ENCODE measurements around the gene BTNL3.

The BTNL3 gene

DNA sequence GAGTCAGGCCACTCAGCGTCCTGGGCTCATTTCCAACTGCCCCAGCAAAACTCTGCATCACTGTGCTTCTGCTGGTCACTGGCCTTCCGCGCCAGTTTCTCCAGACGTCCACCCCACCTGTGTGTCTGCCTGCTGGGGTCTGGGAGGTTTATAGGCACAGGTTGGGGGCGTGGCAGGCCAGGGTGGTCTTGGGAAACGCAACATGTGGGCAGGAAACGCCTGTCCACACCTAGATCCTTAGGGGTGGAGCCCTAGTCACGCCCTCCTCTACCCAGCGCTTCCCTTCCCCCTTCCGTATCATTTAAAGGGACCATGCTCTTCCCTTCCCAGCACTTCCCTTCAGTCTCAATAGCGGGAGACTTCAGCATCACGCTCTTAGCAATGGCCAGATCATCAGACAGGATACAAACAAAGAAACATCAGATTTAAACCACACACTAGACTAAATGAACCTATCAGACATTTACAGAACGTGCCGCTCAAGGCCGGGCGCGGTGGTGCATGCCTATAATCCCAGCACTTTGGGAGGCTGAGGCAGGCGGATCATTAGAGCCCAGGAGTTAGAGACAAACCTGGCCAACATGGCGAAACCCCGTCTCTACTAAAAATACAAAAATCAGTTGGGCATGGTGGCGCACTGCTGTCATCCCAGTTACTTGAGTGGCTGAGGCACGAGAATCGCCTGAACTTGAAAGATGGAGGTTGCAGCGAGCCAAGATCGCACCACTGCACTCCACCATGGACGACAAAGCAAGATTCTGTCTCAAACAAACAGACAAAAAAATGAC lies 39.6 kb downstream of the BTNL3 start:
- H3K9ac ChIP-seq (ENCODE audit: low read depth, low read length, poor library complexity) = no peak overlapping the region
- no peak overlapping the region for H3K27ac ChIP-seq (replicated peaks; ENCODE audit: low read length)
- H3K79me1 ChIP-seq (ENCODE audit: low read depth, low read length) = no peaks in the 10 kb centered on the region
- H3K4ac ChIP-seq (ENCODE audit: low read length) = no peak overlapping the region
- H3K23ac ChIP-seq (ENCODE audit: low read depth, low read length, poor library complexity) = peak overlapping the region; percentile 47
- peaks cover 0 to 9% (median 2%) of the 10 kb centered on the region in 3 experiments for H3K27me3 ChIP-seq (ENCODE audit: control insufficient read depth in 3 of 3, insufficient read depth in 3 of 3, low read depth in 1 of 3, low read length in 3 of 3)
- H2BK120ac ChIP-seq (ENCODE audit: low read depth, low read length) = no peak overlapping the region
- no peak overlapping the region for H4K8ac ChIP-seq (ENCODE audit: low read depth, low read length)
- H3K9me3 ChIP-seq (replicated peaks in 1 of 2; ENCODE audit: control insufficient read depth in 2 of 2, insufficient read depth in 1 of 2, low read depth in 1 of 2, low read length in 2 of 2) = peaks cover 0 to 2% of the 10 kb centered on the region in 2 donors
- H2BK15ac ChIP-seq (ENCODE audit: low read length) = no peak overlapping the region
- DNase-seq (ENCODE audit: low spot score) = no peak
- no peak overlapping the region for H2BK5ac ChIP-seq (ENCODE audit: low read length)
- peak overlapping the region in 1 of 2 donors; percentile 50 for H3K4me3 ChIP-seq (ENCODE audit: low read length in 2 of 2)
- H2AFZ ChIP-seq (ENCODE audit: low read length) = peak overlapping the region; percentile 41
- WGBS, 2 donors (ENCODE audit: extremely low coverage in 2 of 2, insufficient read length in 2 of 2, insufficient replicate concordance in 1 of 2) = no CpG with 5 or more reads among the region's 26 CpGs
- no peaks in the 10 kb centered on the region for H3K4me1 ChIP-seq (ENCODE audit: control insufficient read depth in 2 of 2, insufficient read depth in 1 of 2, low read depth in 1 of 2, low read length in 2 of 2)
- no peaks in the 10 kb centered on the region for H3K36me3 ChIP-seq (replicated peaks in 1 of 2; ENCODE audit: control insufficient read depth in 2 of 2, insufficient read depth in 2 of 2, low read length in 2 of 2)
- H3K14ac ChIP-seq (ENCODE audit: low read length) = no peak overlapping the region
- no peak overlapping the region for H4K91ac ChIP-seq (ENCODE audit: low read depth, low read length, poor library complexity)
- no peak overlapping the region for H2BK12ac ChIP-seq (ENCODE audit: low read length)
- H3K18ac ChIP-seq (ENCODE audit: low read length) = no peak overlapping the region
- no peak overlapping the region for H2AK5ac ChIP-seq (ENCODE audit: low read depth, low read length)
- peak overlapping the region; percentile 36 for H3K4me2 ChIP-seq (ENCODE audit: insufficient read depth, low read length, poor library complexity, severe bottlenecking)

- no peak overlapping the region for H3K14ac ChIP-seq (ENCODE audit: low read length)
- H3K4ac ChIP-seq (ENCODE audit: low read length) = no peak overlapping the region
- no peak overlapping the region for H2AFZ ChIP-seq (ENCODE audit: low read length)
- no peak overlapping the region for H3K4me2 ChIP-seq (ENCODE audit: insufficient read depth, low read length, poor library complexity, severe bottlenecking)
- H4K91ac ChIP-seq (ENCODE audit: low read depth, low read length, poor library complexity) = no peak overlapping the region
- peaks cover 2% of the 10 kb centered on the region for H3K79me1 ChIP-seq (ENCODE audit: low read depth, low read length)
- no peak overlapping the region for H2BK120ac ChIP-seq (ENCODE audit: low read depth, low read length)
- no peak overlapping the region for H2AK5ac ChIP-seq (ENCODE audit: low read depth, low read length)
- H3K18ac ChIP-seq (ENCODE audit: low read length) = no peak overlapping the region
- no CpG with 5 or more reads among the region's 3 CpGs for WGBS, 2 donors (ENCODE audit: extremely low coverage in 2 of 2, insufficient read length in 2 of 2, insufficient replicate concordance in 1 of 2)
- H3K9me3 ChIP-seq (replicated peaks in 1 of 2; ENCODE audit: control insufficient read depth in 2 of 2, insufficient read depth in 1 of 2, low read depth in 1 of 2, low read length in 2 of 2) = peaks cover 0 to 2% of the 10 kb centered on the region in 2 donors
- H3K27me3 ChIP-seq (ENCODE audit: control insufficient read depth in 3 of 3, insufficient read depth in 3 of 3, low read depth in 1 of 3, low read length in 3 of 3) = peaks cover 0 to 18% (median 2%) of the 10 kb centered on the region in 3 experiments
- no peak for DNase-seq (ENCODE audit: low spot score)
- H3K4me3 ChIP-seq (ENCODE audit: low read length in 2 of 2) = peak overlapping the region in 1 of 2 donors; percentile 13
- H2BK12ac ChIP-seq (ENCODE audit: low read length) = no peak overlapping the region
- no peak overlapping the region for H4K8ac ChIP-seq (ENCODE audit: low read depth, low read length)
- H3K36me3 ChIP-seq (replicated peaks in 1 of 2; ENCODE audit: control insufficient read depth in 2 of 2, insufficient read depth in 2 of 2, low read length in 2 of 2) = no peaks in the 10 kb centered on the region
- H2BK15ac ChIP-seq (ENCODE audit: low read length) = no peak overlapping the region
- H3K4me1 ChIP-seq (ENCODE audit: control insufficient read depth in 2 of 2, insufficient read depth in 1 of 2, low read depth in 1 of 2, low read length in 2 of 2) = peaks cover 0 to 5% of the 10 kb centered on the region in 2 donors
- no peak overlapping the region for H3K27ac ChIP-seq (replicated peaks; ENCODE audit: low read length)
- no peak overlapping the region for H3K9ac ChIP-seq (ENCODE audit: low read depth, low read length, poor library complexity)
- H2BK5ac ChIP-seq (ENCODE audit: low read length) = no peak overlapping the region
- no peak overlapping the region for H3K23ac ChIP-seq (ENCODE audit: low read depth, low read length, poor library complexity)
These were observed 43.1 kb downstream of the BTNL3 start for GRCh38 chr5:181031716-181032115.

DNA sequence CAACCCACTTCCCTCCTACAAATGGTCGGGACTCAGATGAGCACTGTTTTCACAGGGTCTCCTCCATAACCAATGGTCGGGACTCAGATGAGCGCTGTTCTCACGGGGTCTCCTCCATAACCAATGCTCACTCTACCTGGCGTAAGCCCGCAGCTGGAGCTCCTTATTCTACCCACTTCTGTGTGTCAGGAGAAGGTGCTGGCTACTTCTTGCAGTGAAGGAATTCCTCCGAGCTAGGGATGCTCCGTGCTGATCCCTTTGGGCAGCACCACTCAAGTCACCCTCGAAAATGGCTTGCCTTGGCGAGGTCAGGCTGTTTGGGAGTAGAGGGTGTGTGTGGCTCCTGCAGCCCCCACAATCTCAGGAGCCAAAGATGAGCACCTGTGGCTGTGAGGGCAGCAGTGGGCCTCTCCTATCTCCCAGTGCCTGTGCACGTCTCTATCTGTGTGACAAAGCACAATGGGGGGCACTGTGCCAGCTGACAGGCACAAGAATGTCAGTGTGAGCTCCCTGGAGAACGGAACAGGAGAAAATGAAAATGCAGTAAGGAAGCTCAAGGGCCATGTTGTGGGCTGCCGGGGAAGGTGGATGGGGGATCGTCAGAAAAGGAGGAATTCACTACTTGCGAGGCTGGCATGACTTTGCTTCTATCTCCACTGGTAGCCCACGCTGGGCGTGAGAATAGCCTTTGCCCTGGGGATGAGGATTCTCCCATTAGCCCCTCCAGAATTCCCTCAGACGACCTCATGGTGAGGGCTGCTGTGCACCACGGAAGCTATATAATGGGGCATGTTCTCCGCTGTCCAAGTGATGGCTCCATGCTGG lies 47.6 kb downstream of the BTNL3 start:
- peak overlapping the region; percentile 7 for H3K18ac ChIP-seq (ENCODE audit: low read length)
- no peak overlapping the region for H2AK5ac ChIP-seq (ENCODE audit: low read depth, low read length)
- H3K4me1 ChIP-seq (ENCODE audit: control insufficient read depth in 2 of 2, insufficient read depth in 1 of 2, low read depth in 1 of 2, low read length in 2 of 2) = peaks cover 0 to 9% of the 10 kb centered on the region in 2 donors
- H3K79me1 ChIP-seq (ENCODE audit: low read depth, low read length) = peaks cover 2% of the 10 kb centered on the region
- H3K14ac ChIP-seq (ENCODE audit: low read length) = no peak overlapping the region
- no CpG with 5 or more reads among the region's 20 CpGs for WGBS, 2 donors (ENCODE audit: extremely low coverage in 2 of 2, insufficient read length in 2 of 2, insufficient replicate concordance in 1 of 2)
- H3K36me3 ChIP-seq (replicated peaks in 1 of 2; ENCODE audit: control insufficient read depth in 2 of 2, insufficient read depth in 2 of 2, low read length in 2 of 2) = no peaks in the 10 kb centered on the region
- H2AFZ ChIP-seq (ENCODE audit: low read length) = no peak overlapping the region
- H3K27me3 ChIP-seq (ENCODE audit: control insufficient read depth in 3 of 3, insufficient read depth in 3 of 3, low read depth in 1 of 3, low read length in 3 of 3) = peaks cover 0 to 42% (median 2%) of the 10 kb centered on the region in 3 experiments
- H2BK5ac ChIP-seq (ENCODE audit: low read length) = no peak overlapping the region
- H3K4ac ChIP-seq (ENCODE audit: low read length) = no peak overlapping the region
- no peak overlapping the region for H3K4me2 ChIP-seq (ENCODE audit: insufficient read depth, low read length, poor library complexity, severe bottlenecking)
- no peak overlapping the region for H3K23ac ChIP-seq (ENCODE audit: low read depth, low read length, poor library complexity)
- no peak overlapping the region for H4K8ac ChIP-seq (ENCODE audit: low read depth, low read length)
- H3K4me3 ChIP-seq (ENCODE audit: low read length in 2 of 2) = peak overlapping the region in 1 of 2 donors; percentile 22
- H3K9me3 ChIP-seq (replicated peaks in 1 of 2; ENCODE audit: control insufficient read depth in 2 of 2, insufficient read depth in 1 of 2, low read depth in 1 of 2, low read length in 2 of 2) = peaks cover 0 to 2% of the 10 kb centered on the region in 2 donors
- H3K9ac ChIP-seq (ENCODE audit: low read depth, low read length, poor library complexity) = no peak overlapping the region
- H2BK15ac ChIP-seq (ENCODE audit: low read length) = no peak overlapping the region
- H4K91ac ChIP-seq (ENCODE audit: low read depth, low read length, poor library complexity) = no peak overlapping the region
- no peak overlapping the region for H3K27ac ChIP-seq (replicated peaks; ENCODE audit: low read length)
- H2BK12ac ChIP-seq (ENCODE audit: low read length) = peak overlapping the region; percentile 4
- DNase-seq (ENCODE audit: low spot score) = no peak
- no peak overlapping the region for H2BK120ac ChIP-seq (ENCODE audit: low read depth, low read length)

All from neuronal stem cell (in vitro differentiated cells).